HG03066 (cell line): ENCODE measurements around the gene TMEM131.
"Not testable (repeated sequence)": the region's sequence is repeated elsewhere in the genome, so short reads cannot be mapped to it uniquely, and the experiment has no call there.

Source experiments
- ATAC-seq: cut with Tn5 transposase; IDR thresholded peaks from one replicate; pipeline ENCODE4 v1.9.1; 2021; ENCODE audit warnings: low read depth; ENCODE audit not compliant: unreplicated experiment

TMEM131 gene

DNA sequence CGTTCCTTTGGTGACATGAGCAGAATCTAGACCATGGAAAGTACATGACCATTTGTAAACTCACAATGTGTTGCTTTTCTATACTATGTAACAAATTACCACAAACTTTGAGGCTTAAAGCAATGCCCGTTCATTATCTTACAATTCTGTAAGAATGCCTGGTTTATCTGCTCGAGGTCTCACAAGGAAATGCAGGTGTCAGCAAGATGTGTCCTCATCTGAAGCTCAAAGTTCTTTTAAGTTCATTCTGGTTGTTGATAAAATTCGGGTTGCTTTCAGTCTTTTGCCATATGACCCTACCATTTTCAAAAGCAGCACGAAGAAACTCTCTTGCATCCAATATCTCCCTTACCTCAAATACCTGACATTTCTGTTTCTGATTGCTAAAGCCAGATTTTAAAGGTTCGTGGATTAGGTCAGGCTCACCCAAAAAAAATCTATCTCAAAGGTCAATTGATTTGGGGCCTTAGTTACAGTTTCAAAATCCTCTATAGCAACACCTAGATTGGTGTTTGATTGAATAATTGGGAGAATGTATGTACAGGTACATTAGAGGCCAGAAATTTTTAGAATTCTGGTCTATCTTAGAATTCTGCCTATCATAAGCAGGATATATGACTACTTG is 125.9 kb downstream of the TMEM131 start:
- no peak for ATAC-seq

DNA sequence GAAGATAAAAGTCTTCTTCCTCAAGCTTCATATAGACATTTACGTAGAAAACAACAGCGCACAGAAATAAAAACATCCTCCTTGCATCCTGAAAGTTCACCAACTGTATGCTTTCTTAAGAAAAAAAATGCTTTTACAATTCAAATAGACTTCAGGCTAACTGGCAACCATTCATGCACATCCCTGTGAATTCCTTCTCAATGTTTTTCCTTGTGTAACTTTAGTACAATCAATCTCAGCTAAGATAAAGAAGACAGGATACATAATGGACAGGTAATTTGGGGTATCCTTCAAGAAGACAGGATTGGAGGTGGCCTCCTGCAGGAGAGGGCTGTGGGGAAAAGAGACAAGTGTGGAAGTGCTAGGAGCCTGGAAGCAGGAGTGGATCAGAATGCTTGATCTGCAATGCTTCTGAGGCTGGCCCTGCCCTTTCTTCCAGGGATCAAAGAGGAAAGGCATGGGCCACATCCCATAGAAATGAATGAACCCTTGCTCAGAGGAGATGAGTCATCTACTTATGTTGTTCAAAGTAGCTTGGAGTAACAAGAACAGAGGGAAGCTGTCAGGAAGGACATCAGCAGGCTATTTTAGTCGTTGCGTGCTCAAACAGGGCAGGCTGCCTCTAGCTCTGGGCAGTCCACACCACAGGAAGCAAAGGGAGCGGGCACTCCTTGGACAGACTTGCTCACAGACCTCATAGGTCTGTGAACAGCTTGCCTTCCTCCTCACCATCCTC is 126.6 kb downstream of the TMEM131 start:
- ATAC-seq, result no peak

DNA sequence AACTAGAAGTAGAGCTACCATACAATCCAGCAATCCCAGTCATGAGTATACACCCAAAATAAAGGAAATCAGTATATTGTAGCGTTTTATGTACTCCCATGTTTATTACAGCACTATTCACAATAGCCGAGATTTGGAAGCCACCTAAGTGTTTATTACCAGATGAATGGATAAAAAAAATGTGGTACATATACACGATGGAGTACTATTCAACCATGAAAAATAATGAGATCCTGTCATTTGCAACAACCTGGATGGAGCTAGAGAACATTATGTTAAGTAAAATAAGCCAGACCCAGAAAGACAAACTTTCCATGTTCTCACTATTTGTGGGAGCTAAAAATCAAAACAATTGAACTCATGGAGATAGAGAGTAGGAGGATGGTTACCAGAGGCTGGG is 131.9 kb downstream of the TMEM131 start:
- ATAC-seq, result no peak

DNA sequence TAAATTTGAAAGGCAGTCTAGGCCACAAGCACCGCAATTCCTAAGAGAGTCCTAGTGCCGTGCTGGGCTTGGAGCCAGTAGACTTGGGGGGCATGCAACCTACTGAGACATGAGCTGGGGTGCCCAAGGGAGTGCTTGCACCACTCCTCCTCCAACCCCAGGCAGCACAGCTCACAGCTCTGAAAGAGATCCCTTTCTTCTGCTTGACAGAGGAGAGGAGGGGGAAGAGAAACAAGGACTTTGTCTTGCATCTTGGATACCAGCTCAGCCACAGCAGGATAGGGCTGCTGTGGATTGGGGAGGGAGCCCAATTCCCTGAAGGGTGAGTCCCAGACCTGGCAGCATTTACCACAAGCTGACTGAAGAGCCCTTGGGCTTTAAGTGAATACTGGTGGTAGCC is 134.6 kb downstream of the TMEM131 start:
- ATAC-seq, result no peak

DNA sequence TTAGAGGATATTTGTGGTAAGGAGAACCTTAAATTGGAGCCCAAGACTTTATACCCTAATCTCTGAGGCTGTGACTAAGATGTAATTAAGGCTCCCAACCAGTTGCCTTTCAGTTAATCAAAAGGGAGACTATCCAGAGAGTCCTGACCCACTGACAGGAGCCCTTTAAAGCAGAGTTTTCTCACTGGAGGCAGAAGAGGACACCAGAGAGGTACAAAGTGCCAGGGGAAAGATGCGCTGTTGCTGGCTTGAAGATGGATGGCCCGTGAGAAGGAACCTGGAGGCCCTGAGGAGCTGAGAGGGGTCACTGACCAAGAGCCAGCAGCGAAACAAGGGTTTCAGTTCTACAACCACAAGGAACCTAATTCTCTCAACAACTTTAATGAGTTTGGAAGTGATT is 137.3 kb downstream of the TMEM131 start:
- ATAC-seq, result no peak

GRCh38 chr2:97857553-97857952 is 138.2 kb downstream of the TMEM131 start:
- ATAC-seq, result no peak

DNA sequence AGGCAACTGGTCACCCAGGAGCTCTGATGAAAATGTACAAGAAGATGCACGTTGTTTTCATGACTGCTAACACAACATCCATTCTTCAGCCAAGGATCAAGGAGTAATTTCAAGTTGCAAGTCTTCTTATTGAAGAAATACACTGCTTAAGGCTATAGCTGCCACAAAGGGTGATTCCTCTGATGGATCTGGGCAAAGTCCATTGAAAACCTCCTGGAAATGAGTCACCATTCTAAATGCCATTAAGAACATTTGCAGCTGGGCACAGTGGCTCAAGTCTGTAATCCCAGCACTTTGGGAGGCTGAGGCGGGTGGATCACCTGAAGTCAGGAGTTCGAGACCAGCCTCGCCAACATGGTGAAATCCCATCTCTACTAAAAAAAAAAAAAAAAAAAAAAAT is 142.7 kb downstream of the TMEM131 start:
- not testable (repeated sequence) for ATAC-seq

DNA sequence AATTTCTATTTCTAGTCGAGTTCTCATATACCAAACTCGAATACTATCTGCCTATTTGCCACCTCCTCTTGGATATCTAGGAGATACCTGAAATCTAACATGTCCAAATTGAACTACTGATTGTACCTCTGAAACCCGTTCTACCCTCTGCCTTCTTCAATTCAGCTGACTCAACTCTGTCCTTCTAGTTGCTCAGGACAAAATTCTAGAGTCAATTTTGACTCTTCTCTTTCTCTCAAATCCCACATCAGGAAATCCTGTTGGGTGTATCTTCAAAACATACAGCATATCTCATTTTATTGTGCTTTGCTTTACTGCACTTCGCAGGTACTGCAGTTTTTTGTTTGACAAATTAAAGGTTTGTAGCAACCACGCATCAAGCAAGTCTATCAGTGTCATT is 144.6 kb downstream of the TMEM131 start:
- ATAC-seq, result no peak

- ATAC-seq, result no peak
These were observed 145.7 kb downstream of the TMEM131 start for GRCh38 chr2:97849881-97850528.

GRCh38 chr2:97848306-97848705 is 147.4 kb downstream of the TMEM131 start:
- ATAC-seq, result no peak

DNA sequence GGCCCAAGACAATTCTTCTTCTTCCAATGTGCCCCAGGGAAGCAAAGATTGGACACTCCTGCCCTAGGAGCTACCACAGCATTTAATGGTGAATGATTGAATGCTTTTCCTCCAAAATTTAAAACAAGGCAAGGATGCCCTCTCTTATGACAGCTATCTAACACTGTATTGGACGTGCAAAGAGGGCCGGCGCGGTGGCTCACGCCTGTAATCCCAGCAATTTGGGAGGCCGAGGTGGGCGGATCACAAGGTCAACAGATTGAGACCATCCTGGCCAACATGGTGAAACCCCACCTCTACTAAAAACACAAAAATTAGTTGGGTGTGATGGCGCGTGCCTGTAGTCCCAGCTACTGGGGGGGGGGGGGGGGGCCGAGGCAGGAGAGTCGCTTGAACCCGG is 149.0 kb downstream of the TMEM131 start:
- ATAC-seq, result not testable (repeated sequence)

DNA sequence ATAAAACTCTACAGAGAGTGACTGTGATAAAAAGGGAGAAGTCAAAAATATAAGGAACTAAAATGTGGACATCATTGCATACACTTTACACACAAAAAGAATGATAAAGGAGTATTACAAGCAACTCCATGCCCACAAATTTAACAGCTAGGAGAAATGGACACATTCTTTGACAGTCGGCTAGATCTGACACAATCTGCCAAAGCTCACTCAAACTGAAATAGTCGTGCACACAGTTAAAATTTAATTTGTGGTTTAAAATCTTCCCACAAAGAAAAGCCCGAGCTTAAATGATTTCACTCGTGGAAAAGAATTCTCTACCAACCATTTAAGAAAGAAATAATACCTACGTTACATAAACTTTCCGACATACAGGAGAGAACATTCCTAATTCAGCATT is 149.9 kb downstream of the TMEM131 start:
- ATAC-seq, result no peak

DNA sequence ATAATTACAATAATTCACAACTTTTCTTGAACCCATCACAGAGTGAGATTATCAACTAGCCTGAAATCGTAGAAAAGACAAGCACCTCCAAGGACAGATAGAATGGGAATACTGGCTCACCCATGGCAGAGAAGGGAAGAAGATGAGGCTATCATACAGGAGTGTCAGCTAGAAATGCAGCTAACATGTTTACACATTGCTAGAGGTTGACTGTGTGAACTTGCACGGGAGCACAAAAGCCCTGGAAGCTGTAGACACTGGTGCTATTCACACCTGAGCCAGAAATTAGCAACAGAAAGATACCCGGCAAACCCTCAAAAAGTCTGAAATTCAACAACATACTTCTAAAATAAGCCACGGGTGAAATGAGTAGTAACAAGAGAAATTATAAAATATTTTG is 150.6 kb downstream of the TMEM131 start:
- no peak for ATAC-seq

DNA sequence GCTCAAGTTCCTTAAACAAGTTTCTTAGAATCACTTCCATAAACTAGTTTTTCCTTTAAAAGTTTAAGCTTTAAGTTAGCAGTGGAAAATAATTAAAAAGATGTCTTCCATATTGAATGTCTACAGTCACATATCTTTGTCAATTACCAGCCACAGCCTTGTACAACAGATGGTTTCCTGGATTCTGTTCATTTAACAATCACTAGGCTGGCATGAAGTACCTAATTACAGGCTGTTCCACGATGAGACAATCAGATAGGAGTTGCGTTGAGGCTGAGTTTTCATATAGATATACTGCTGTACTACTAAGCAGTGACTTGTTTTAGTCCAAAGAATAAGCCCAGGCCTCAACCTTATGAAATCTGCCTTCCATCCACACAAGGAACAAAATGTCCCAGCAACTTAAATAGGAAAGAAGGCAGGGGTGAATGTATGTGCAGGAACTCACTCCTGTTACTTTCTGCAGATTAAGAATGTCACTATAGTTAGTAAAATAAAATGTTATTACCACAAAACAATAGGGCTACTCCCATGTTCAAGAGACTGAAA is 151.4 kb downstream of the TMEM131 start:
- ATAC-seq, result no peak

GRCh38 chr2:97840198-97840597 is 155.6 kb downstream of the TMEM131 start:
- ATAC-seq, result no peak

GRCh38 chr2:97834610-97835009 is 161.1 kb downstream of the TMEM131 start:
- ATAC-seq, result no peak

- no peak for ATAC-seq
These were observed 164.6 kb downstream of the TMEM131 start for GRCh38 chr2:97831121-97831520.

GRCh38 chr2:97829255-97829654 is 166.5 kb downstream of the TMEM131 start:
- ATAC-seq, result not testable (repeated sequence)

DNA sequence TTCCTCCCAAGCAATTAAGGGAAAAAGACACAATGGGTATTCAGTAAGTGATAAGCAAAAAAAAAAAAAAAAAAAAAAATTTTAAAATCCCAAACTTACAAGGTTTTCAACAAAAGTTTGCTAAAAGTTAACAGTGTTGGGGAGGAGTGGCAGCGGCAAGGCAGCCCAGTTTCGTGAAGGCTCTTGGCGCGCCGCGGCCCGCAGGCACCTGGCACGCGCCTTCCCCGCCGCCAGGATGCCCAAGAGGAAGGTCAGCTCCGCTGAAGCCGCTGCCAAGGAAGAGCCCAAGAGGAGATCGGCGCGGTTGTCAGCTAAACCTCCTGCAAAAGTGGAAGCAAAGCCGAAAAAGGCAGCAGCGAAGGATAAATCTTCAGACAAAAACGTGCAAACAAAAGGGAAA is 168.7 kb downstream of the TMEM131 start:
- not testable (repeated sequence) for ATAC-seq

DNA sequence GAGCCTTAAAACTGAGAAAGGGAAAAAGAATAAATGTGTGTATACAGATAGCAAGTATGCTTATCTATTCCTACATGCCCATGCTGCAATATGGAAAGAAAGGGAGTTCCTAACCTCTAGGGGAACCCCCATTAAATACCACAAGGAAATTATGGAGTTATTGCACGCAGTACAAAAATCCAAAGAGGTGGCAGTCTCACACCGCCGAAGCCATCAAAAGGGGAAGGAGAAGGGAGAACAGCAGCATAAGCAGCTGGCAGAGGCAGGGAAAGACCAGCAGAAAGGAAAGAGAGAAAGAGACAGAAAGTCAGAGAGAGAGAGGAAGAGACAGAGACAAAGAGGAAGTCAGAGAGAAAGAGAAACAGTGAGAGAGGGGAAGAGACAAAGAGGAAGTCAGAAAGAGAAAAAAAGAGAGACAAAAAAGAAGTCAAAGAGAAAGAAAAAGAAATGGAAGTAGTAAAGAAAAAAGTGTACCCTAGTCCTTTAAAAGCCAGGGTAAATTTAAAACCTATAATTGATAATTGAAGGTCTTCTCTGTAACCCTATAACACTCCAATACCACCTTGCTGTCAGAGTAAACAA is 169.4 kb downstream of the TMEM131 start:
- ATAC-seq, result not testable (repeated sequence)

- not testable (repeated sequence) for ATAC-seq
These were observed 171.7 kb downstream of the TMEM131 start for GRCh38 chr2:97824011-97824410.
